CD8-positive, alpha-beta memory T cell (primary cell): Measurements from ENCODE around the gene EHD4. TPM values are rescaled to one million over a fixed set of nuclear protein-coding genes. Genes with fewer than 3 reads are reported as not detected.

ENCODE experiments used
- CTCF ChIA-PET: fragments of 350-600 bp; sonication (Branson Sonifier 250); formaldehyde crosslinking; loops from one replicate; lab custom pipeline; 2021; ENCODE audit warnings: antibody characterized with exemption; lab: Charles Lee
- POLR2A ChIA-PET: fragments of 350-600 bp; sonication (Branson Sonifier 250); formaldehyde crosslinking; loops from one replicate; lab custom pipeline; 2021; ENCODE audit warnings: antibody characterized with exemption; lab: Charles Lee
- DNase-seq, 5 donors: peaks; one replicate each; pipeline versions ENCODE4 v3.0.0 to v3.0.0-alpha.2; 2020 to 2022; ENCODE audit warnings: mixed read lengths in 1 of 5
- H3K27ac ChIP-seq: one replicate; pipeline ENCODE4 v1.7.0; 2013; ENCODE audit warnings: low read depth, mild to moderate bottlenecking, low read length, moderate library complexity
- H3K27me3 ChIP-seq: 2 replicates; pipeline ENCODE4 v1.7.0; 2013; ENCODE audit warnings: low read length, mild to moderate bottlenecking; ENCODE audit not compliant: insufficient read depth, poor library complexity, severe bottlenecking
- H3K36me3 ChIP-seq: 2 replicates; pipeline ENCODE4 v1.7.0; 2013; ENCODE audit warnings: mild to moderate bottlenecking, low read length, moderate library complexity; ENCODE audit not compliant: insufficient read depth
- H3K4me1 ChIP-seq: 2 replicates; pipeline ENCODE4 v1.7.0; 2013; ENCODE audit warnings: mild to moderate bottlenecking, low read length, moderate library complexity; ENCODE audit not compliant: insufficient read depth
- H3K4me3 ChIP-seq: 2 replicates; pipeline ENCODE4 v1.7.0; 2013; ENCODE audit warnings: mild to moderate bottlenecking, low read length
- H3K9me3 ChIP-seq: 2 replicates; pipeline ENCODE4 v1.7.0; 2013; ENCODE audit warnings: mild to moderate bottlenecking, low read length
- H3K27ac Mint-ChIP-seq, 8 donors: one replicate each; pipeline ENCODE4 v1.8.0; 2020 to 2021; ENCODE audit warnings: mixed read lengths in 8 of 8, mild to moderate bottlenecking in 6 of 8, inconsistent platforms in 3 of 8, moderate library complexity in 3 of 8
- H3K27me3 Mint-ChIP-seq, 2 donors: one replicate each; pipeline ENCODE4 v1.8.0; 2020 to 2021; ENCODE audit warnings: mixed read lengths in 2 of 2, mild to moderate bottlenecking in 1 of 2, moderate library complexity in 1 of 2
- H3K36me3 Mint-ChIP-seq, 3 donors: one replicate each; pipeline ENCODE4 v1.8.0; 2020 to 2021; ENCODE audit warnings: mixed read lengths in 3 of 3, inconsistent platforms in 1 of 3, mild to moderate bottlenecking in 1 of 3
- H3K4me1 Mint-ChIP-seq, 3 donors: one replicate each; pipeline ENCODE4 v1.8.0; 2020 to 2021; ENCODE audit warnings: mixed read lengths in 3 of 3, inconsistent platforms in 1 of 3, mild to moderate bottlenecking in 1 of 3
- H3K4me3 Mint-ChIP-seq, 7 donors: one replicate each; pipeline ENCODE4 v1.8.0; 2020 to 2021; ENCODE audit warnings: mixed read lengths in 7 of 7, mild to moderate bottlenecking in 6 of 7, moderate library complexity in 4 of 7, inconsistent platforms in 2 of 7
- H3K9me3 Mint-ChIP-seq, 5 donors: one replicate each; pipeline ENCODE4 v1.8.0; 2020 to 2022; ENCODE audit warnings: mixed read lengths in 5 of 5, mild to moderate bottlenecking in 3 of 5, moderate library complexity in 2 of 5, inconsistent platforms in 1 of 5
- polyA plus RNA-seq: library from polyadenylated mRNA; unstranded; fragments of 300-500 nt; fragmentation: Illumina TruSeq; gene quantifications from one replicate; pipeline ENCODE4 v1.2.3, GENCODE V29; 2021
- total RNA-seq, 2 experiments: library from RNA; stranded (reverse); gene quantifications; one replicate each; pipeline ENCODE4 v1.2.3, GENCODE V29; 2021

The EHD4 gene
- total RNA-seq: 10 to 100 TPM; 24.2 to 26.4 TPM
- 11.2 TPM for polyA plus RNA-seq

DNA sequence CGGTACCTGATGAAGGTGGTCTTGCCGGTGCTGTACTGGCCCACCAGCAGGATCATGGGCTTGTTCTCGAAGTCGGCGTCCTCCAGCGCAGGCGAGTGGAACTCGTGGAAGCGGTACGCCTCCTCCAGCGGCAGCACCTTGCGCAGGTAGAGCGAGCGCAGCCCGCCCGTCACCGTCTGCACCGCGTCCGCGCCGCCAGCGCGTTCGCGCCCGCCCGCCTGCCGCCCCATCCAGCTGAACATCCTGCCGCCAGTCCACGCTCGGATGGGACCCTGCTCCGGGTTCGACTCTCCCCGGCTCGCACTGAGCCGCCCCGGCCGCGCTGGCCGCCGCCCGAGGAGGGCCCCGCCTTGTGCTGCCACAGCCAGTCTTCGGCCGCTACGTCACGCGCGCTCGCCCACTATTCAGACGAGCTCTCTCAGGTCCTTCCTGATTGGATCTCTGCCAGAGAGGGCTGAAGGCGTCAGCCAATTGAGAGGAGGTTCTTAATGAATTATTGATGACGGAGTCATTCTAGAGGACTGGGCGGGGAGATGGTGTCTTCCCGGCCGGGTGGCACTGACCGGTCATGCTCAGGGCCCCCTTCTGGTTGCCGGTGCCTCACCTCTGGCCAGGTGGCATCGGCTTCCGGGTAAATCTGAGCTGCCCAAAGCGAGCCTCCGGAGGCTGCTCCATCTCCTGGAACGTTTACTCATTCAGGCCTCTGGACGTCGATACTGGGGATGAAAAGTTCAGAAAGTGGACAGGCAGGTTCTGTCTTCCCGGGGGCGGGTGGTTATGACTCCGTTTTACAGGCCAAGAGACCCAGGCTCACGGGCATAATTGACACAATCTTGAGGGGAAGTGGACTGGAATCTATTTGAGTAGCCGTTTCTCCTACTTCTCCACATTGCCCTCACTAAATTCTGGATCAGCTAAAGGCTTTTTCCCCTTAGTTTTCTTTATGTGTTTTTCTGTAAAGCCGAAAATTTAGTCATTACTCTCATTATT, at the start of gene EHD4:
Gene EHD4, minus strand, starts transcription at position 305 of the 990 bp plus-strand sequence. Its CDS starts 63 bp downstream, at position 242.
- H3K27me3 Mint-ChIP-seq: peaks cover 10 to 24% of the 10 kb centered on the region in 2 donors
- Histone ChIP-seq H3K4me1 (peaks cover 31% of the 10 kb centered on the region), H3K36me3 (no peaks in the 10 kb centered on the region), H3K27ac (peak within 1 kb of the TSS; percentile 91), H3K9me3 (no peaks in the 10 kb centered on the region), H3K27me3 (no peaks in the 10 kb centered on the region), H3K4me3 (peak within 1 kb of the TSS; percentile 90)
- H3K27ac Mint-ChIP-seq: peak within 1 kb of the TSS; percentile 82 to 99 (median 97)
- ChIA-PET POLR2A (interaction anchor here (1.2 to 4.0 kb wide), 4 partner anchors 36 to 198 kb away, joined by 4 to 45 read pairs (median 10); partner anchors contain the start of gene MAPKBP1), CTCF (interaction anchor here (0.9 to 7.1 kb wide), 7 partner anchors 13 to 200 kb away, joined by 3 to 54 read pairs (median 4); partner anchors contain the start of gene MAPKBP1)
- peak within 1 kb of the TSS; percentile 94 to 97 (median 95) for H3K4me3 Mint-ChIP-seq
- H3K9me3 Mint-ChIP-seq: no peaks in the 10 kb centered on the region
- H3K36me3 Mint-ChIP-seq: peaks cover 0 to 9% (median 0%) of the 10 kb centered on the region in 3 donors
- DNase-seq: peak; percentile 88 to 98 (median 94)
- H3K4me1 Mint-ChIP-seq: peaks cover 42 to 50% (median 45%) of the 10 kb centered on the region in 3 donors

GRCh38 chr15:42021593-42021992, 49.2 kb upstream of the EHD4 start:
- no peak overlapping the region for H3K27ac ChIP-seq
- no peaks in the 10 kb centered on the region for H3K36me3 ChIP-seq
- no peak overlapping the region for H3K4me3 ChIP-seq
- POLR2A ChIA-PET: no interaction called here
- Mint-ChIP-seq H3K36me3 (peaks cover 0 to 1% (median 0%) of the 10 kb centered on the region in 3 donors), H3K27me3 (peaks cover 1 to 26% of the 10 kb centered on the region in 2 donors), H3K4me3 (no peak overlapping the region), H3K27ac (no peak overlapping the region), H3K9me3 (no peaks in the 10 kb centered on the region), H3K4me1 (no peaks in the 10 kb centered on the region)
- CTCF ChIA-PET: no interaction called here
- no peaks in the 10 kb centered on the region for H3K27me3 ChIP-seq
- H3K4me1 ChIP-seq: no peaks in the 10 kb centered on the region
- H3K9me3 ChIP-seq: no peaks in the 10 kb centered on the region
- no peak for DNase-seq

DNA sequence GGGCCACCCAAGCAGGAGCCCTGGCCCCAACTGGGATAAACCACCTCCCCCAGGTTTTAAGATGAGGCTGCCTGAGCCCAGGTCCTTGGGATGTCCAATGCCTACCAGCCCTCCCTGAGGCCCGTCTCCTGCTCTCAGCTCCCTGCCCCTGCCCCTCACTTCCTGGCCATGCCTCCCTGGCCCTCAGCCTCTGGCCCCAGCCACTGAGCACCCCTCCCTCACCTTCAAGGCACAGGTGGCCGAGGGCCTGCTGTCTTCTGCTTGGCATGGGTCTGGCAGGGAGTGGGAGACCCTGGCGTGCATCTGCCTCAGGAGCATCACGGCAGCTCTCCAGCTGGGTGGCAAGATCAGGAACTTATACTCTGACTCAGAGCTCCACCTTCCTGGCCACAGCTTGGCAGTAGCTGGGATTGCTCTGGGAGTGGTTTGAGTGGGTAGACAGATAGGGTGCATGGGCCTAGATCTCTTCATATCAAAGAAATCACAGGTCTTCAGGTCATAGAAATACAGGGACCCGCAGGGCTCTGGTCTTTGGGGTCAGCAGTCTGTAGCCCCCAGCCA, 48.4 kb upstream of the EHD4 start, which contains the start of gene PLA2G4E:
Gene PLA2G4E, minus strand, starts transcription at position 330 of the 561 bp plus-strand sequence. Its CDS starts 12 bp downstream, at position 318.
- no peaks in the 10 kb centered on the region for H3K4me1 ChIP-seq
- peaks cover 1 to 22% of the 10 kb centered on the region in 2 donors for H3K27me3 Mint-ChIP-seq

DNA sequence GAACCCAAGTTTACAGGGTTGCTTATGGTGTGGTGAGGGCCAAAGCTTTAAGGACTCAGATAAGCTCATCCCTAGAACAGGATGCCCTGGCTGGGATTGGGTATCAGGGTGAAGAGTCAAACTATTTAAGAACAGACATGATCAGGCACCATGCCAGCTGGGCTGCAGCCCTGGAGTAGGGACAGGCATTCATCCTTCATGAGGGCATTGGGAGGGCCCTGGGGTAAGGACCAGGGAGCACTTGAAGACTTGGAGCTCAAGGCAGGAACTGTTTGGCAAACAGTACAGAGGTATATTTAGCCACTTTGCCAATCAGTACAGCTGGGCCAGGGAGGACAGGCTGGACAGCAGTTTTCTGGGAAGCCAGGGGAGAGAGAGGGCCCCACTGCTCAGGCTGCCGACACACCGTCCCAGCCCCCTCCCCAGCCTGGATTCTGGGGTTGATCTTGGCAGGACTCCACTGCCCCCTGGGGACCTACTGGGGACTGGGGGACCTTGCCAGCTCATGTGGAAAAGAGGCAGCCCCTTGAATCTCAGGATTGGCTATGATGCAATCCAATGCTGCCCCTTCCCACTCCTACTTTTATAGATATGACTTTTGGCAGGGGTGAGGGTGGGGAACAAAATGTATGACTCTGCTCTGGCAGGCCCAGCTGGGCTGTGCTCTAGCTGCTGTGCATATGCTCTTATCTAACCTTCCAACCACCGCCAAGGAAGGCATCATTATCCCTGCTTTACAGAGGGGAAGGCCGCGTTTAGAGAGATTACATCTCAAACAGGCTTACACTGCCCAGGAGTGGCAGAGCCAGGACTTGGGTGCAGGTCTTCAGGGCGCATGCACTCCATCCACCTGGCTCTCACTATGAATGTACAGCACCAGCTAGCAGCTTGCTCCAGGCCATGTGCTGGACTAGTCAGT, 46.2 kb upstream of the EHD4 start:
- DNase-seq: no peak
- H3K36me3 ChIP-seq: no peaks in the 10 kb centered on the region
- no peaks in the 10 kb centered on the region for H3K4me1 ChIP-seq
- peaks cover 0 to 1% (median 0%) of the 10 kb centered on the region in 3 donors for H3K36me3 Mint-ChIP-seq
- no peaks in the 10 kb centered on the region for H3K9me3 ChIP-seq
- H3K27ac ChIP-seq: no peak overlapping the region
- no peak overlapping the region for H3K27ac Mint-ChIP-seq
- H3K4me3 ChIP-seq: no peak overlapping the region
- no peaks in the 10 kb centered on the region for H3K27me3 ChIP-seq
- ChIA-PET POLR2A (no interaction called here), CTCF (interaction anchor here (1.0 kb wide), 1 partner anchor 10 kb away, joined by 4 read pairs; no protein-coding TSS in a partner anchor)
- no peak overlapping the region for H3K4me3 Mint-ChIP-seq
- no peaks in the 10 kb centered on the region for H3K9me3 Mint-ChIP-seq
- H3K4me1 Mint-ChIP-seq: no peaks in the 10 kb centered on the region
- H3K27me3 Mint-ChIP-seq: peaks cover 0 to 16% of the 10 kb centered on the region in 2 donors

More for the DNA sequence above, 48.4 kb upstream of the EHD4 start, which contains the start of gene PLA2G4E:
- no peaks in the 10 kb centered on the region for H3K27me3 ChIP-seq
- no peaks in the 10 kb centered on the region for H3K9me3 Mint-ChIP-seq
- H3K4me3 Mint-ChIP-seq: no peak within 1 kb of the TSS
- DNase-seq: no peak
- no peak within 1 kb of the TSS for H3K27ac ChIP-seq
- no peaks in the 10 kb centered on the region for H3K9me3 ChIP-seq
- no peaks in the 10 kb centered on the region for H3K4me1 Mint-ChIP-seq
- no peak within 1 kb of the TSS for H3K27ac Mint-ChIP-seq
- H3K36me3 Mint-ChIP-seq: peaks cover 0 to 1% (median 0%) of the 10 kb centered on the region in 3 donors
- no peak within 1 kb of the TSS for H3K4me3 ChIP-seq
- H3K36me3 ChIP-seq: no peaks in the 10 kb centered on the region
- CTCF ChIA-PET: no interaction called here
- POLR2A ChIA-PET: no interaction called here

DNA sequence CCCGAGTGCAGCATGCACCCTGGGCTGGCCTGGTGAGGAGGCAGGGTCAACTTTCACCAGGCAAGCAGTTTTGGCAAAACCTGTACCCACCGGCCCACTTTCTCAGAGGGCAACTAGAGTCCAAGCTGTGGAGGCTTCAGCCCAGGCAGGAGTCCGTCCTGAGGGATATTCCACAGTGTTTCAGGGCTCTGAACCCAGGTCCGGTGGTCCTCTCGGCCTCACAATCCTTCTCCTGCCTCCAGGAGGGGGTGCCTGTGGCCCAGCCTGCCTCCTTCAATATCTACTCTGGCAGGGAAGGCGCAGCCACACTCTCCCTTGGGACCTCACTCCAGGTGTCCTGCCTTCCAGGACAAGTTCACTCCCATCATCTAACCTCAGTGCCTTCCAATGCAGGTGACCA, 44.6 kb upstream of the EHD4 start:
- Mint-ChIP-seq H3K27ac (no peak overlapping the region), H3K9me3 (no peaks in the 10 kb centered on the region), H3K4me3 (no peak overlapping the region), H3K36me3 (peaks cover 0 to 1% (median 0%) of the 10 kb centered on the region in 3 donors), H3K4me1 (no peaks in the 10 kb centered on the region), H3K27me3 (peaks cover 0 to 16% of the 10 kb centered on the region in 2 donors)
- no peak for DNase-seq
- no peaks in the 10 kb centered on the region for H3K36me3 ChIP-seq
- no peaks in the 10 kb centered on the region for H3K4me1 ChIP-seq
- ChIA-PET CTCF (interaction anchor here (1.4 kb wide), 1 partner anchor 27 kb away, joined by 4 read pairs; no protein-coding TSS in a partner anchor), POLR2A (no interaction called here)
- no peak overlapping the region for H3K4me3 ChIP-seq
- H3K9me3 ChIP-seq: no peaks in the 10 kb centered on the region
- no peaks in the 10 kb centered on the region for H3K27me3 ChIP-seq
- no peak overlapping the region for H3K27ac ChIP-seq

GRCh38 chr15:42014406-42014805, 42.0 kb upstream of the EHD4 start:
- peaks cover 0 to 13% of the 10 kb centered on the region in 2 donors for H3K27me3 Mint-ChIP-seq
- no peaks in the 10 kb centered on the region for H3K4me1 ChIP-seq
- DNase-seq: no peak
- H3K36me3 Mint-ChIP-seq: peaks cover 0 to 1% (median 0%) of the 10 kb centered on the region in 3 donors
- ChIA-PET POLR2A (no interaction called here), CTCF (no interaction called here)
- no peaks in the 10 kb centered on the region for H3K9me3 Mint-ChIP-seq
- H3K27ac ChIP-seq: no peak overlapping the region
- H3K9me3 ChIP-seq: no peaks in the 10 kb centered on the region
- no peaks in the 10 kb centered on the region for H3K36me3 ChIP-seq
- no peak overlapping the region for H3K27ac Mint-ChIP-seq
- H3K4me1 Mint-ChIP-seq: no peaks in the 10 kb centered on the region
- H3K4me3 Mint-ChIP-seq: no peak overlapping the region
- no peaks in the 10 kb centered on the region for H3K27me3 ChIP-seq
- no peak overlapping the region for H3K4me3 ChIP-seq

GRCh38 chr15:42012928-42013482, 40.6 kb upstream of the EHD4 start:
- H3K27ac Mint-ChIP-seq: no peak overlapping the region
- no peak for DNase-seq
- H3K36me3 ChIP-seq: no peaks in the 10 kb centered on the region
- peaks cover 0 to 1% (median 0%) of the 10 kb centered on the region in 3 donors for H3K36me3 Mint-ChIP-seq
- peaks cover 0 to 9% of the 10 kb centered on the region in 2 donors for H3K27me3 Mint-ChIP-seq
- H3K9me3 ChIP-seq: no peaks in the 10 kb centered on the region
- H3K4me3 ChIP-seq: no peak overlapping the region
- no peak overlapping the region for H3K27ac ChIP-seq
- ChIA-PET CTCF (interaction anchor here (1.5 kb wide), 1 partner anchor 23 kb away, joined by 4 read pairs; no protein-coding TSS in a partner anchor), POLR2A (no interaction called here)
- H3K9me3 Mint-ChIP-seq: no peaks in the 10 kb centered on the region
- no peak overlapping the region for H3K4me3 Mint-ChIP-seq
- no peaks in the 10 kb centered on the region for H3K4me1 Mint-ChIP-seq
- H3K4me1 ChIP-seq: no peaks in the 10 kb centered on the region
- H3K27me3 ChIP-seq: no peaks in the 10 kb centered on the region
